HG02571 (cell line): Measurements from ENCODE around the gene SMAD5.
A peak's percentile ranks its signal among the peaks of the same experiment; 100 is the strongest.

Source experiments
- ATAC-seq: cut with Tn5 transposase; IDR thresholded peaks from one replicate; pipeline ENCODE4 v1.9.1; 2021; ENCODE audit warnings: mild to moderate bottlenecking, moderate library complexity; ENCODE audit not compliant: unreplicated experiment

SMAD5 gene

GRCh38 chr5:136153581-136154236, 21.1 kb downstream of the SMAD5 start:
- no peak for ATAC-seq

- ATAC-seq: no peak
These were observed 22.4 kb downstream of the SMAD5 start for GRCh38 chr5:136155078-136155477.

- ATAC-seq: no peak
These were observed 23.1 kb downstream of the SMAD5 start for GRCh38 chr5:136155761-136156160.

- ATAC-seq: no peak
These were observed 24.9 kb downstream of the SMAD5 start for GRCh38 chr5:136157514-136157913.

GRCh38 chr5:136159457-136159856, 26.8 kb downstream of the SMAD5 start:
- no peak for ATAC-seq

GRCh38 chr5:136162008-136162407, 29.4 kb downstream of the SMAD5 start:
- ATAC-seq: no peak

- ATAC-seq: no peak
These were observed 31.6 kb downstream of the SMAD5 start for GRCh38 chr5:136164226-136164625.

GRCh38 chr5:136166909-136167308, 34.3 kb downstream of the SMAD5 start:
- peak; percentile 59 for ATAC-seq

- no peak for ATAC-seq
These were observed 36.6 kb downstream of the SMAD5 start for GRCh38 chr5:136169218-136169617.

- peak; percentile 62 for ATAC-seq
These were observed 41.5 kb downstream of the SMAD5 start for GRCh38 chr5:136174021-136174659.

GRCh38 chr5:136182618-136183017, 50.0 kb downstream of the SMAD5 start:
- ATAC-seq: no peak

- ATAC-seq: no peak
These were observed 53.5 kb downstream of the SMAD5 start for GRCh38 chr5:136185974-136186665.

GRCh38 chr5:136186796-136187195, 54.2 kb downstream of the SMAD5 start:
- no peak for ATAC-seq

- no peak for ATAC-seq
These were observed 56.2 kb downstream of the SMAD5 start for GRCh38 chr5:136188859-136189258.

GRCh38 chr5:136190091-136190720, 57.6 kb downstream of the SMAD5 start:
- ATAC-seq: no peak

GRCh38 chr5:136190904-136191303, 58.3 kb downstream of the SMAD5 start:
- no peak for ATAC-seq

- ATAC-seq: no peak
These were observed 58.8 kb downstream of the SMAD5 start for GRCh38 chr5:136191304-136192014.

- ATAC-seq: no peak
These were observed 59.4 kb downstream of the SMAD5 start for GRCh38 chr5:136192015-136192525.

- no peak for ATAC-seq
These were observed 60.1 kb downstream of the SMAD5 start, which contains the start of gene SMIM32 for GRCh38 chr5:136192526-136193321. Gene SMIM32, minus strand, starts transcription at chr5:136193162. Its CDS starts 638 bp downstream, at chr5:136192524.
